Measurements from ENCODE around the gene RILPL1. TPM values are rescaled to one million over a fixed set of nuclear protein-coding genes. Genes with fewer than 3 reads are reported as not detected.

The RILPL1 gene
- total and polyA plus RNA-seq, 9 of the 15 experiments (the other 6 are each of a cell fraction or from before 2014, with no cell fraction given), result 0.25 to 10.6 (median 8.6) TPM

DNA sequence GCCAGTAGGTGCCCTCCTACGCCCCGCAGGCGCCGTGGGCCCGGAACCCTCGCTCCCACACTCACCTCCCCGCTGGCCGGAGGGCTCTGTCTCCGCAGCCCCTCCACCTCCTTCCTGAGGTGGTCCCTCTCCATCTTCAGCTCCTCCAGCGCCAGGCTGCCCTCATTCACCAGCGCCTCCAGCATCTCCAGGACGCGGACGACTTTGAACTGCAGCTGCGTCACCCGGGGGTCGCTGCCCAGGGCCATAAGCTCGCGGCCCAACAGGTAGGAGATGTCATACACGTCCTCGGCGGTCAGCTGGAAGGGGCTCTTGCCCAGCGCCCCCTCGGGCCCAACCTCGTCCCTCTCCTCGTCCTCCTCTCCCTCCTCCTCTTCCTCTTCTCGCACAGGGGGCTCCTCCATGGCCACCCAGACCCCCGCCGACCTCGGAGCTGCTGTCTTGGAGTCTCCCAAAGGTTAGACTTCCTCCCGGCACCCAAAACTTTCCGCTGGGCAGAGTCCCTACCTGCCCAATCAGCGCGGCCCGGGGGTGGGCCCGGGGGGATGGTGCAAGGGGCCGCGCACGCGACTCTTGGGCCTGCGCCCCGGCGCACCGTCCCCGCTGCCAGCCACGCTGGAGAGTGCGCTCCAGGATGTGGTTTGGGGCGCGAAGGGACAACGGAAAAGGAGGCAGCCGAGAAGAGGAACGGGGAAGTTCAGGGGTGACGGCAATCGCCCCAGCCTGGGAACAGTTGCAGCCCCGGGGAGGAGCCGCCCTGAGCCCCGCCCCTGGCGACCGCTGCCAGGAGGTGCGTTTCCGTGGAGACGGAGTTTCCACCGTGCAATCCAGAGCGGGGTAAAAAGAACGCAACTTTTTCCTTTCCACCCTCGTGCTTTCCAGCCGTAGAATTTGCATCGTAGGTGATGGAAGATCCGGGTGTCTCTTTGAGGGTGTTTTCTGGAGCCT, 97.2 kb downstream of the RILPL1 start, which contains the start of gene RILPL2 (continued):
- TF ChIP-seq MBD2 (IDR thresholded peaks at IDR 0.05; ENCODE audit: borderline replicate concordance, low read depth) (peak; percentile 33; the same call in 1 of the 2 replicates), IRF2 (CRISPR knock-in tag; IDR thresholded peaks at IDR 0.05) (no peak), ZKSCAN8 (CRISPR knock-in tag; IDR thresholded peaks at IDR 0.05) (no peak), GTF2E2 (tag; IDR thresholded peaks at IDR 0.05) (0 out of 2 replicates have a peak, but pooled peaks have one; percentile 39), RCOR1 (IDR thresholded peaks at IDR 0.05; ENCODE audit: borderline replicate concordance in 1 of 2, low read depth in 2 of 2, low read length in 2 of 2) (peak in 1 of 2 experiments; percentile 36; a peak in 1 of 4 replicates), ATF6 (CRISPR knock-in tag; IDR thresholded peaks at IDR 0.05) (no peak), MCM5 (IDR thresholded peaks at IDR 0.05; ENCODE audit: low read depth) (no peak), E2F8 (IDR thresholded peaks at IDR 0.05; ENCODE audit: low read depth, partially characterized antibody) (no peak)
- TF ChIP-seq, protein P1, sequence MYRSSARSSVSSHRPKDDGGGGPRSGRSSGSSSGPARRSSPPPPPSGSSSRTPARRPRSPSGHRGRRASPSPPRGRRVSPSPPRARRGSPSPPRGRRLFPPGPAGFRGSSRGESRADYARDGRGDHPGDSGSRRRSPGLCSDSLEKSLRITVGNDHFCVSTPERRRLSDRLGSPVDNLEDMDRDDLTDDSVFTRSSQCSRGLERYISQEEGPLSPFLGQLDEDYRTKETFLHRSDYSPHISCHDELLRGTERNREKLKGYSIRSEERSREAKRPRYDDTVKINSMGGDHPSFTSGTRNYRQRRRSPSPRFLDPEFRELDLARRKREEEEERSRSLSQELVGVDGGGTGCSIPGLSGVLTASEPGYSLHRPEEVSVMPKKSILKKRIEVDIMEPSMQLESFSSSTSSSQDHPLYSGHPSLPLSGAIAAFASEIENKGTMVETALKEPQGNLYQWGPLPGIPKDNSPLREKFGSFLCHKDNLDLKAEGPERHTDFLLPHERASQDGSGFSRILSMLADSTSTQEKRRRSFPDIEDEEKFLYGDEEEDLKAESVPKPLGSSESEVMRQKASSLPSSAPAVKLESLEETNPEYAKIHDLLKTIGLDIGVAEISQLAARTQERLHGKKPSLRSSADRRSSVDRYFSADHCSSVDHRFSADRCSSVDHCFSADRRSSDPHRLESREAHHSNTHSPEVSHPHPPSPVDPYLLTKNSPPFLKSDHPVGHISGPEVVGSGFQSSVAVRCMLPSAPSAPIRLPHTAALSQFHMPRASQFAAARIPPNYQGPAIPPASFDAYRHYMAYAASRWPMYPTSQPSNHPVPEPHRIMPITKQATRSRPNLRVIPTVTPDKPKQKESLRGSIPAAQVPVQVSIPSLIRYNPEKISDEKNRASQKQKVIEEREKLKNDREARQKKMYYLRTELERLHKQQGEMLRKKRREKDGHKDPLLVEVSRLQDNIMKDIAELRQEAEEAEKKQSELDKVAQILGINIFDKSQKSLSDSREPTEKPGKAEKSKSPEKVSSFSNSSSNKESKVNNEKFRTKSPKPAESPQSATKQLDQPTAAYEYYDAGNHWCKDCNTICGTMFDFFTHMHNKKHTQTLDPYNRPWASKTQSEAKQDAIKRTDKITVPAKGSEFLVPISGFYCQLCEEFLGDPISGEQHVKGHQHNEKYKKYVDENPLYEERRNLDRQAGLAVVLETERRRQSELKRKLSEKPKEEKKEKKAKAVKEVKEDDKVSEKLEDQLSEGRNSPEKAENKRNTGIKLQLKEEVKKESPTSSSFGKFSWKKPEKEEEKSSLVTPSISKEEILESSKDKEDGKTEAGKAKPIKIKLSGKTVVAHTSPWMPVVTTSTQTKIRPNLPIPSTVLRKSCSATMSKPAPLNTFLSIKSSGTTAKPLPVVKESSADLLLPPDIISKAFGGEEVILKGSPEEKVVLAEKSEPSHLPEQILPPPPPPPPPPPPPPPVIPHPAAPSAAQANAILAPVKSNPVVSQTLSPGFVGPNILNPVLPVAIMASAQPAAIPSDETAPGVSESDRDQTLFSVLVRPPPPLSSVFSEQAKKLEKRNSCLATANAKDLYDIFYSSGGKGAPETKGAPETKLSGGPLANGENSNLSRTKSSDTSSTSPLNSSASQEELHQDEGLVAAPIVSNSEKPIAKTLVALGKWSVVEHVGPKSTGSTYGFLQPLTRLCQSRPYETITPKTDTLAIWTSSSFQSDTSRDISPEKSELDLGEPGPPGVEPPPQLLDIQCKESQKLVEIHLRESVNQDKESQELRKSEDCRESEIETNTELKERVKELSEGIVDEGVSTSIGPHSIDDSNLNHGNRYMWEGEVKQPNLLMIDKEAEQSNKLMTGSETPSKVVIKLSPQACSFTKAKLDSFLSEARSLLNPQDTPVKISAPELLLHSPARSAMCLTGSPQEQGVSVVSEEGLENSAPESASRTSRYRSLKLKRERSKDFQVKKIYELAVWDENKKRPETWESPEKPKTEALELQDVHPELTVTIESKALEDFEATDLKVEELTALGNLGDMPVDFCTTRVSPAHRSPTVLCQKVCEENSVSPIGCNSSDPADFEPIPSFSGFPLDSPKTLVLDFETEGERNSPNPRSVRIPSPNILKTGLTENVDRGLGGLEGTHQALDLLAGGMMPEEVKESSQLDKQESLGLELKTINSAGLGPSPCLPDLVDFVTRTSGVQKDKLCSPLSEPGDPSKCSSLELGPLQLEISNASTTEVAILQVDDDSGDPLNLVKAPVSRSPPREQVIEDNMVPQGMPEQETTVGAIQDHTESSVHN (IDR thresholded peaks at IDR 0.05; ENCODE audit: borderline replicate concordance in 1 of 2, low read depth in 1 of 2), result no peak
- TF ChIP-seq, protein P2, sequence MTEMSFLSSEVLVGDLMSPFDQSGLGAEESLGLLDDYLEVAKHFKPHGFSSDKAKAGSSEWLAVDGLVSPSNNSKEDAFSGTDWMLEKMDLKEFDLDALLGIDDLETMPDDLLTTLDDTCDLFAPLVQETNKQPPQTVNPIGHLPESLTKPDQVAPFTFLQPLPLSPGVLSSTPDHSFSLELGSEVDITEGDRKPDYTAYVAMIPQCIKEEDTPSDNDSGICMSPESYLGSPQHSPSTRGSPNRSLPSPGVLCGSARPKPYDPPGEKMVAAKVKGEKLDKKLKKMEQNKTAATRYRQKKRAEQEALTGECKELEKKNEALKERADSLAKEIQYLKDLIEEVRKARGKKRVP (CRISPR knock-in tag; IDR thresholded peaks at IDR 0.05), result 0 out of 2 replicates have a peak, but pooled peaks have one; percentile 37

All from K562 (cell line).